Endothelial cell (in vitro differentiated cells): ENCODE data around the gene AKR7A3. TPM values are rescaled to one million over a fixed set of nuclear protein-coding genes. Genes with fewer than 3 reads are reported as not detected.

Experiments used
- DNase-seq: peaks from one replicate; pipeline ENCODE4 v3.0.0; 2021; ENCODE audit warnings: low spot score
- H3K27ac Mint-ChIP-seq: one replicate; pipeline ENCODE4 v1.8.0; 2021; ENCODE audit warnings: mixed read lengths, inconsistent platforms; ENCODE audit not compliant: unreplicated experiment
- H3K27me3 Mint-ChIP-seq: one replicate; pipeline ENCODE4 v1.8.0; 2021; ENCODE audit warnings: mild to moderate bottlenecking, moderate library complexity, mixed read lengths, inconsistent platforms; ENCODE audit not compliant: unreplicated experiment
- H3K36me3 Mint-ChIP-seq: one replicate; pipeline ENCODE4 v1.8.0; 2021; ENCODE audit warnings: mild to moderate bottlenecking, low read depth, mixed read lengths, inconsistent platforms; ENCODE audit not compliant: unreplicated experiment
- H3K4me1 Mint-ChIP-seq: one replicate; pipeline ENCODE4 v1.8.0; 2021; ENCODE audit warnings: mild to moderate bottlenecking, mixed read lengths, inconsistent platforms; ENCODE audit not compliant: unreplicated experiment
- H3K4me3 Mint-ChIP-seq: one replicate; pipeline ENCODE4 v1.8.0; 2021; ENCODE audit warnings: mild to moderate bottlenecking, mixed read lengths, inconsistent platforms; ENCODE audit not compliant: unreplicated experiment
- H3K9me3 Mint-ChIP-seq: one replicate; pipeline ENCODE4 v1.8.0; 2021; ENCODE audit warnings: mixed read lengths, inconsistent platforms; ENCODE audit not compliant: unreplicated experiment
- CTCF ChIP-seq: fragments of 200-600 bp; sonication (generic); IDR thresholded peaks from one replicate; pipeline ENCODE4 v1.5.0; 2021; ENCODE audit warnings: antibody characterized with exemption; ENCODE audit not compliant: unreplicated experiment
- total RNA-seq: library from RNA; stranded (reverse); fragmentation: NEBNext Ultra II Directional; extraction: Animal tissue kit (Norgen Biotek cat#: 25700); gene quantifications from one replicate; pipeline ENCODE4 v1.2.1, GENCODE V29; 2021; ENCODE audit not compliant: unreplicated experiment

AKR7A3 gene
- total RNA-seq, 1 donor from 2014 or later: 1.1 TPM

GRCh38 chr1:19310720-19311502 is 22.3 kb upstream of the AKR7A3 start:
- Mint-ChIP-seq H3K27me3 (peaks cover 15% of the 10 kb centered on the region), H3K4me3 (peak overlapping the region; percentile 93), H3K9me3 (no peaks in the 10 kb centered on the region), H3K36me3 (peaks cover 20% of the 10 kb centered on the region), H3K27ac (no peak overlapping the region), H3K4me1 (peaks cover 20% of the 10 kb centered on the region)
- TF ChIP-seq CTCF: no peak
- no peak for DNase-seq

DNA sequence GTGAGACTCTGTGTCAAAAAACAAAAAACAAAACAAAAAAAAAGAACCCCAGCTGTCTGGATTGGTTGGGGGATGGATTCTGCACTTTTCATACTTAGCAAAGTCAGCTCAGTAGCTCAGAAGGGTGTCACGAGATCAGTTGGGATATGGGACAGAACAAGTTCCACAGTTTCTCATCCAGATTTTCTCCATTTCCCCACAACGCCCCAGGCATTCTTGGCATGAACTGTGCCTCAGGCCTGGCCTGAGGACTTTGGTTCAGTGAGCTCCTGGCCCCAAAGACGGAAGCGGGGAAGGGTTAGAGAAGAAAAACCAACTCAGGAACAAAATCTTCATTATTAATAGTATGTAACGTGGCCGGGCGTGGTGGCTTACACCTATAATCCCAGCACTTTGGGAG is 21.5 kb upstream of the AKR7A3 start:
- TF ChIP-seq CTCF: no peak
- H3K4me1 Mint-ChIP-seq: peaks cover 16% of the 10 kb centered on the region
- no peaks in the 10 kb centered on the region for H3K9me3 Mint-ChIP-seq
- H3K27ac Mint-ChIP-seq: no peak overlapping the region
- no peak overlapping the region for H3K4me3 Mint-ChIP-seq
- H3K36me3 Mint-ChIP-seq: peaks cover 28% of the 10 kb centered on the region
- H3K27me3 Mint-ChIP-seq: peaks cover 15% of the 10 kb centered on the region
- DNase-seq: no peak

GRCh38 chr1:19309123-19309813 is 20.7 kb upstream of the AKR7A3 start:
- H3K27ac Mint-ChIP-seq: no peak overlapping the region
- H3K27me3 Mint-ChIP-seq: peaks cover 15% of the 10 kb centered on the region
- H3K9me3 Mint-ChIP-seq: no peaks in the 10 kb centered on the region
- DNase-seq: no peak
- H3K36me3 Mint-ChIP-seq: peaks cover 35% of the 10 kb centered on the region
- peak overlapping the region; percentile 5 for H3K4me3 Mint-ChIP-seq
- H3K4me1 Mint-ChIP-seq: peaks cover 16% of the 10 kb centered on the region
- TF ChIP-seq CTCF: no peak

DNA sequence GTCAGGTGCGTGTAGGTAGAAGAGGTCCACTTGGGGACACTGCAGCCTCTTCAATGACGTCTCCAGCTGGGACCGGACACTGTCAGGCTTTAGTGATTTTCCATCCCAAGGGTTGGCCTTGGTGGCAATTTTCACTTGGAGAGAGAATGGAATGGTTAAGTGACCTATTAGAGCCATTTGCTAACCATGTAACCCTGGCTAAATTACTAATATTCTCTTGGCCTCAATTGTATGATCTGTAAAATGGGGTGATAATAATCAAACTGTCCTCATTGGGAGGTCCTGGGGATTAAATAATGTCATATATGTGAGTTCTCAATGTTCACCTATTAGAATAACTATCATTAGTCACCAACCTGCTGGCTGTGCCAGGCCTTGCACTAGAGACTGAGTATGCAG is 19.9 kb upstream of the AKR7A3 start:
- H3K9me3 Mint-ChIP-seq: no peaks in the 10 kb centered on the region

More for the DNA sequence above, 19.9 kb upstream of the AKR7A3 start:
- no peak for TF ChIP-seq CTCF
- DNase-seq: no peak
- H3K27ac Mint-ChIP-seq: no peak overlapping the region
- peaks cover 15% of the 10 kb centered on the region for H3K4me1 Mint-ChIP-seq
- H3K27me3 Mint-ChIP-seq: peaks cover 15% of the 10 kb centered on the region
- peak overlapping the region; percentile 5 for H3K4me3 Mint-ChIP-seq
- peaks cover 40% of the 10 kb centered on the region for H3K36me3 Mint-ChIP-seq
